ENCODE results near the gene AASDHPPT.

Gene AASDHPPT

GRCh38 chr11:106061249-106061784 lies 16.1 kb upstream of the AASDHPPT start:
- H3K27ac Mint-ChIP-seq, result no peak overlapping the region
- H3K36me3 Mint-ChIP-seq (ENCODE audit: low read depth), result peaks cover 5% of the 10 kb centered on the region
- H3K9me3 Mint-ChIP-seq, result no peaks in the 10 kb centered on the region
- H3K4me3 Mint-ChIP-seq, result no peak overlapping the region
- no peaks in the 10 kb centered on the region for H3K4me1 Mint-ChIP-seq
- H3K27me3 Mint-ChIP-seq (ENCODE audit: low read depth, poor library complexity), result peaks cover 3% of the 10 kb centered on the region
- no peak for DNase-seq
- no peak for TF ChIP-seq CTCF (IDR thresholded peaks at IDR 0.05)

- Mint-ChIP-seq H3K4me3 (no peak overlapping the region), H3K36me3 (ENCODE audit: low read depth) (peaks cover 5% of the 10 kb centered on the region), H3K4me1 (no peaks in the 10 kb centered on the region)
Observed at GRCh38 chr11:106061954-106062949, 15.2 kb upstream of the AASDHPPT start.

GRCh38 chr11:106063009-106063408 lies 14.5 kb upstream of the AASDHPPT start:
- H3K36me3 Mint-ChIP-seq (ENCODE audit: low read depth), result no peaks in the 10 kb centered on the region
- no peaks in the 10 kb centered on the region for H3K4me1 Mint-ChIP-seq
- no peaks in the 10 kb centered on the region for H3K27me3 Mint-ChIP-seq (ENCODE audit: low read depth, poor library complexity)
- H3K4me3 Mint-ChIP-seq, result no peak overlapping the region
- no peak for TF ChIP-seq CTCF (IDR thresholded peaks at IDR 0.05)
- DNase-seq, result no peak
- H3K27ac Mint-ChIP-seq, result no peak overlapping the region
- H3K9me3 Mint-ChIP-seq, result no peaks in the 10 kb centered on the region

More at GRCh38 chr11:106061954-106062949, 15.2 kb upstream of the AASDHPPT start:
- no peak for TF ChIP-seq CTCF (IDR thresholded peaks at IDR 0.05)
- H3K27ac Mint-ChIP-seq, result no peak overlapping the region
- no peaks in the 10 kb centered on the region for H3K9me3 Mint-ChIP-seq
- H3K27me3 Mint-ChIP-seq (ENCODE audit: low read depth, poor library complexity), result no peaks in the 10 kb centered on the region
- no peak for DNase-seq

- Mint-ChIP-seq H3K4me3 (no peak overlapping the region), H3K27ac (no peak overlapping the region), H3K36me3 (ENCODE audit: low read depth) (no peaks in the 10 kb centered on the region), H3K4me1 (peaks cover 5% of the 10 kb centered on the region), H3K9me3 (no peaks in the 10 kb centered on the region), H3K27me3 (ENCODE audit: low read depth, poor library complexity) (peaks cover 5% of the 10 kb centered on the region)
- DNase-seq, result no peak
- TF ChIP-seq CTCF (IDR thresholded peaks at IDR 0.05), result no peak
Observed at GRCh38 chr11:106070606-106071005, 6.9 kb upstream of the AASDHPPT start.

- H3K36me3 Mint-ChIP-seq (ENCODE audit: low read depth), result no peaks in the 10 kb centered on the region
- DNase-seq, result no peak
Observed at GRCh38 chr11:106072804-106073203, 4.7 kb upstream of the AASDHPPT start.

More at GRCh38 chr11:106072804-106073203, 4.7 kb upstream of the AASDHPPT start:
- Mint-ChIP-seq H3K9me3 (no peaks in the 10 kb centered on the region), H3K27me3 (ENCODE audit: low read depth, poor library complexity) (peaks cover 5% of the 10 kb centered on the region), H3K4me3 (no peak overlapping the region), H3K27ac (no peak overlapping the region), H3K4me1 (peaks cover 16% of the 10 kb centered on the region)
- TF ChIP-seq CTCF (IDR thresholded peaks at IDR 0.05), result no peak

Measured in nephron progenitor cell (in vitro differentiated cells).